B cell (primary cell): ENCODE results near the gene LMBRD1. TPM values are rescaled to one million over a fixed set of nuclear protein-coding genes. Genes with fewer than 3 reads are reported as not detected.

Experiments used
- ATAC-seq: fragments of 200-7000 bp; cut with Tn5 transposase; one replicate; pipeline ENCODE4 v1.10.0; 2021; ENCODE audit warnings: low read depth, mild to moderate bottlenecking, moderate number of reproducible peaks, moderate library complexity
- CTCF ChIA-PET: fragments of 350-600 bp; sonication (Branson Sonifier 250); formaldehyde crosslinking; loops from one replicate; lab custom pipeline; 2021; ENCODE audit warnings: antibody characterized with exemption, inconsistent platforms; lab: Charles Lee
- POLR2A ChIA-PET: fragments of 350-600 bp; sonication (Branson Sonifier 250); formaldehyde crosslinking; loops from one replicate; lab custom pipeline; 2021; ENCODE audit warnings: antibody characterized with exemption; lab: Charles Lee
- DNase-seq: peaks from one replicate; pipeline ENCODE4 v3.0.0; 2013
- H2AFZ ChIP-seq: 2 replicates; pipeline ENCODE4 v1.6.1; 2012; ENCODE audit warnings: mild to moderate bottlenecking, low read depth, low read length; ENCODE audit not compliant: insufficient read depth, poor library complexity, severe bottlenecking
- H3K27ac ChIP-seq, 2 donors: 1 replicate in 1 of 2; 2 replicates in 1 of 2; pipeline ENCODE4 v1.5.1; 2012 to 2013; ENCODE audit warnings: low read length in 2 of 2, mild to moderate bottlenecking in 2 of 2, moderate library complexity in 1 of 2
- H3K27me3 ChIP-seq, 4 experiments: fragments of 200-600 bp in 1 of 4; sonication (generic) in 1 of 4; replicated peaks in 1 of 4; 1 replicate in 2 of 4; 2 replicates in 2 of 4; pipeline versions ENCODE4 v1.6.1 to v1.7.0; 2013 to 2016; ENCODE audit warnings: low read length in 3 of 4, mild to moderate bottlenecking in 2 of 4, mixed read lengths in 1 of 4, moderate library complexity in 1 of 4; ENCODE audit not compliant: insufficient read depth in 4 of 4, control insufficient read depth in 3 of 4; ENCODE audit errors: control extremely low read depth in 1 of 4
- H3K36me3 ChIP-seq, 2 experiments: replicated peaks in 1 of 2; 1 replicate in 1 of 2; 2 replicates in 1 of 2; pipeline versions ENCODE4 v1.6.1 to v1.7.1; 2013; ENCODE audit warnings: low read length in 1 of 2; ENCODE audit not compliant: insufficient read depth in 2 of 2, control insufficient read depth in 1 of 2; ENCODE audit errors: control extremely low read depth in 1 of 2, extremely low read depth in 1 of 2
- H3K4me1 ChIP-seq, 2 donors: fragments of 200-600 bp in 1 of 2; sonication (generic) in 1 of 2; 1 replicate in 1 of 2; 2 replicates in 1 of 2; pipeline versions ENCODE4 v1.5.1 to v1.6.1; 2013 to 2017; ENCODE audit warnings: low read length in 2 of 2; ENCODE audit not compliant: control insufficient read depth in 2 of 2, insufficient read depth in 2 of 2
- H3K4me2 ChIP-seq: replicated peaks from 2 replicates; pipeline ENCODE3; 2012; ENCODE audit warnings: mild to moderate bottlenecking, low read depth, low read length; ENCODE audit not compliant: poor library complexity, severe bottlenecking
- H3K4me3 ChIP-seq, 5 experiments: fragments of 200-600 bp in 1 of 5; sonication (generic) in 1 of 5; 1 replicate in 3 of 5; 2 replicates in 2 of 5; pipeline versions ENCODE4 v1.5.1 to v1.7.0; 2011 to 2016; ENCODE audit warnings: low read length in 4 of 5, mild to moderate bottlenecking in 4 of 5, low read depth in 2 of 5, control low read depth in 1 of 5, moderate library complexity in 1 of 5; ENCODE audit not compliant: insufficient read depth in 1 of 5; ENCODE audit errors: control extremely low read depth in 1 of 5, extremely low read depth in 1 of 5
- H3K79me2 ChIP-seq: fragments of 200-600 bp; sonication (generic); one replicate; pipeline ENCODE4 v1.6.0; 2016; ENCODE audit warnings: low read length; ENCODE audit not compliant: control insufficient read depth, insufficient read depth
- H3K9ac ChIP-seq: fragments of 200-600 bp; sonication (generic); 2 replicates; pipeline ENCODE4 v1.6.1; 2017; ENCODE audit warnings: mild to moderate bottlenecking, low read length, moderate library complexity
- H3K9me3 ChIP-seq, 3 donors: one replicate each; pipeline versions ENCODE4 v1.6.1 to v1.7.1; 2013; ENCODE audit warnings: low read length in 2 of 3; ENCODE audit not compliant: control insufficient read depth in 2 of 3, insufficient read depth in 1 of 3; ENCODE audit errors: control extremely low read depth in 1 of 3
- H4K20me1 ChIP-seq: 2 replicates; pipeline ENCODE4 v1.6.0; 2012; ENCODE audit warnings: mild to moderate bottlenecking, low read length; ENCODE audit not compliant: insufficient read depth, control insufficient read depth, poor library complexity, severe bottlenecking
- H3K27ac Mint-ChIP-seq: one replicate; pipeline ENCODE4 v1.8.0; 2021; ENCODE audit warnings: mixed read lengths
- H3K27me3 Mint-ChIP-seq: one replicate; pipeline ENCODE4 v1.8.0; 2021; ENCODE audit warnings: mixed read lengths
- H3K4me1 Mint-ChIP-seq: one replicate; pipeline ENCODE4 v1.8.0; 2021; ENCODE audit warnings: mixed read lengths
- H3K4me3 Mint-ChIP-seq: one replicate; pipeline ENCODE4 v1.8.0; 2021; ENCODE audit warnings: mixed read lengths
- H3K9me3 Mint-ChIP-seq: one replicate; pipeline ENCODE4 v1.8.0; 2022; ENCODE audit warnings: mixed read lengths; ENCODE audit not compliant: insufficient read depth
- EZH2 ChIP-seq: IDR thresholded peaks from 2 replicates; pipeline ENCODE4 v1.6.1; 2012; ENCODE audit warnings: borderline replicate concordance, low read depth, mild to moderate bottlenecking, moderate library complexity, low read length; ENCODE audit not compliant: insufficient read depth, poor library complexity, severe bottlenecking
- WGBS: methylation state at CpG from one replicate; pipeline ENCODE4 v1.1.5; 2013; ENCODE audit warnings: missing lambda C conversion rate; ENCODE audit not compliant: insufficient coverage; 5-methylcytosine and 5-hydroxymethylcytosine counted together
- intact Hi-C: fragments of 100-400 bp; cut with micrococcal nuclease; formaldehyde crosslinking; loops from one replicate; pipeline ENCODE4 v1.10.0; 2022
- polyA plus RNA-seq: library from polyadenylated mRNA; depleted of rRNA; stranded (reverse); fragments of >200 nt; gene quantifications from 2 replicates; pipeline ENCODE4 v1.2.3, GENCODE V29; 2012
- total RNA-seq, 2 donors: library from RNA; stranded (reverse); fragments of 120-200 nt in 1 of 2; gene quantifications; 1 replicate in 1 of 2; 2 replicates in 1 of 2; pipeline versions ENCODE4 v1.2.3 to v1.2.4, GENCODE V29; 2013 to 2022
- TF ChIP-seq, protein P1 (sequence below): fragments of 200-600 bp; IDR thresholded peaks from one replicate; pipeline ENCODE4 v1.8.0; 2022; ENCODE audit warnings: antibody characterized with exemption, mild to moderate bottlenecking

LMBRD1 gene
- total and polyA plus RNA-seq, 2 donors (not counting 1 experiment from before 2014, with no cell fraction given) = 33.7 to 99.0 TPM

DNA sequence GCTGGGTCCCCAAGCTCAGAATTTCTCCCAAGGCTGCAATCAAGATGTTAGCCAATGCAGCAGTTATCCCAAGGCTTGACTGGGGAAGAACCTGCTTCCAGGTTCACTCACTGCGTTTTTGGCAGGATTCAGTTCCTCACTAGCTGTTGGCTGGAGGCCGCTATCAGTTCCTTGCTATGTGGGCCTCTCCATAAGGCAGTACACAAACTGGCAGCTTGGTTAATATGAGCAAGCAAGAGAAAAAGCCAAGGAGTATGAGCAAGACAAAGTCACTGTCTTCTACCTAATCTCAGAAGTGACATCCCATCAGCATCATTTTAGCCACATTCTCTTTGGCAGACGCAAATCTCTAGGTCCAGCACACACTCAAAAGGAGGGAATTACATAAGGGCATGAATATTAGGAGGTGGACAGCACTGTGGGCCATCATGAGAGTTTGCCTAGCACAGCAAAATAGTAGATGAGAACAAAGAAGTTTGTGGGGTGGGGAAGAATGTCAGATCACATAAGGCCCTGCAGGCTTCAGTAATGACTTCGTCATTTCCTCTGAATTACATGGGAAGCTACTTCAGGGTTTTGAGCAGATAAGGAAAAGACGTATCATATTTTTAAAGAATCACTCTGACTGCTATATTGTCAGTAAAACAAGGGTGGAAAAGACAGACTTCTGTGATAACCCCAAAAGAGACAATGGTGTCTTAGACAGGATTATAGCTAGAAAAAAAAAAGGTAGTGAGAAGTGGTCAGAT is 25.5 kb downstream of the LMBRD1 start:
- ATAC-seq (no peak), DNase-seq (no peak)
- Histone ChIP-seq H3K4me3 (no peak overlapping the region), H3K27me3 (no peaks in the 10 kb centered on the region), H3K4me1 (peaks cover 12 to 26% of the 10 kb centered on the region in 2 donors), H3K79me2 (peaks cover 97% of the 10 kb centered on the region), H3K9me3 (peaks cover 0 to 2% (median 0%) of the 10 kb centered on the region in 3 donors), H3K4me2 (no peak overlapping the region), H3K27ac (no peak overlapping the region), H2AFZ (no peak overlapping the region), H3K9ac (no peak overlapping the region), H4K20me1 (peaks cover 52% of the 10 kb centered on the region), H3K36me3 (peaks cover 19 to 22% of the 10 kb centered on the region in 2 experiments)
- H3K4me3 Mint-ChIP-seq = no peak overlapping the region
- peaks cover 65% of the 10 kb centered on the region for H3K4me1 Mint-ChIP-seq
- H3K9me3 Mint-ChIP-seq = peaks cover 8% of the 10 kb centered on the region
- WGBS = 100% methylated on average over 2 of the region's 5 CpGs
- CTCF ChIA-PET = no interaction called here
- no peak overlapping the region for H3K27ac Mint-ChIP-seq
- TF ChIP-seq, protein P1, sequence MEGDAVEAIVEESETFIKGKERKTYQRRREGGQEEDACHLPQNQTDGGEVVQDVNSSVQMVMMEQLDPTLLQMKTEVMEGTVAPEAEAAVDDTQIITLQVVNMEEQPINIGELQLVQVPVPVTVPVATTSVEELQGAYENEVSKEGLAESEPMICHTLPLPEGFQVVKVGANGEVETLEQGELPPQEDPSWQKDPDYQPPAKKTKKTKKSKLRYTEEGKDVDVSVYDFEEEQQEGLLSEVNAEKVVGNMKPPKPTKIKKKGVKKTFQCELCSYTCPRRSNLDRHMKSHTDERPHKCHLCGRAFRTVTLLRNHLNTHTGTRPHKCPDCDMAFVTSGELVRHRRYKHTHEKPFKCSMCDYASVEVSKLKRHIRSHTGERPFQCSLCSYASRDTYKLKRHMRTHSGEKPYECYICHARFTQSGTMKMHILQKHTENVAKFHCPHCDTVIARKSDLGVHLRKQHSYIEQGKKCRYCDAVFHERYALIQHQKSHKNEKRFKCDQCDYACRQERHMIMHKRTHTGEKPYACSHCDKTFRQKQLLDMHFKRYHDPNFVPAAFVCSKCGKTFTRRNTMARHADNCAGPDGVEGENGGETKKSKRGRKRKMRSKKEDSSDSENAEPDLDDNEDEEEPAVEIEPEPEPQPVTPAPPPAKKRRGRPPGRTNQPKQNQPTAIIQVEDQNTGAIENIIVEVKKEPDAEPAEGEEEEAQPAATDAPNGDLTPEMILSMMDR = no peak
- TF ChIP-seq EZH2 = no peak
- POLR2A ChIA-PET = no interaction called here
- intact Hi-C loops = no loop called here
- H3K27me3 Mint-ChIP-seq = no peaks in the 10 kb centered on the region

DNA sequence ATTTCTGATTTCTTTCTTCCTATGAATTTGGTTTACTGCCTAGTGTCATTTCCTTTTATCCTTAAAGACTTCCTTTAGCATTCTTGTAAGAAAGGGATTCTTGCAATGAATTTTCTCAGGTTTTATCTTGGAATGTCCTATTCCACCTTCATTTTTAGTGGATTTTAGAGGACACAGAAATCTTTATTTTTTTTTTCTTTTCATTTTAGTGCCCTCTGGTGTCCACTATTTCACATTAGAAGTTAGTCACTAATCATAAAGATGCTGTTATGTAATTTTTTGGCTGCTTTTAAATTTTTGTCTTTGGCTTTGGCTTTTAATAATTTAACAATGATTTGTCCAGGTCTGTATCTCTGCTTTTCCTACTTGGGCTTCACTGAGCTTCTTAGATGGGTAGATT is 28.1 kb downstream of the LMBRD1 start:
- Histone ChIP-seq H3K27me3 (no peaks in the 10 kb centered on the region), H4K20me1 (peaks cover 41% of the 10 kb centered on the region), H3K4me2 (no peak overlapping the region), H3K36me3 (peaks cover 13 to 23% of the 10 kb centered on the region in 2 experiments), H3K79me2 (peaks cover 97% of the 10 kb centered on the region), H3K9ac (no peak overlapping the region), H2AFZ (no peak overlapping the region), H3K9me3 (peaks cover 0 to 2% (median 0%) of the 10 kb centered on the region in 3 donors), H3K4me3 (no peak overlapping the region), H3K27ac (peak overlapping the region in 1 of 2 donors; percentile 40), H3K4me1 (peaks cover 0 to 6% of the 10 kb centered on the region in 2 donors)
- TF ChIP-seq, protein P1 = no peak
- TF ChIP-seq EZH2 = no peak
- DNase-seq (no peak), ATAC-seq (no peak)
- no peak overlapping the region for H3K4me3 Mint-ChIP-seq
- peak overlapping the region; percentile 33 for H3K27ac Mint-ChIP-seq
- CTCF ChIA-PET = interaction anchor here (1.5 kb wide), 1 partner anchor 164 kb away, joined by 3 read pairs; no protein-coding TSS in a partner anchor
- H3K4me1 Mint-ChIP-seq = peaks cover 51% of the 10 kb centered on the region
- POLR2A ChIA-PET = no interaction called here
- no peaks in the 10 kb centered on the region for H3K27me3 Mint-ChIP-seq
- intact Hi-C loops = no loop called here
- H3K9me3 Mint-ChIP-seq = peaks cover 5% of the 10 kb centered on the region
